ENCODE data around the gene POR. TPM values are rescaled to one million over a fixed set of nuclear protein-coding genes. Genes with fewer than 3 reads are reported as not detected.

The POR gene
- total and polyA plus RNA-seq, 2 of the 13 experiments (the other 11 are each of a cell fraction or from before 2014, with no cell fraction given) = 145 to 266 TPM

- TF ChIP-seq ZBTB39 (CRISPR knock-in tag; IDR thresholded peaks at IDR 0.05) (peak; percentile 88; the same call in 1 of the 2 replicates), KLF12 (CRISPR knock-in tag; IDR thresholded peaks at IDR 0.05; ENCODE audit: borderline replicate concordance) (peak; percentile 30; the same call in 1 of the 2 replicates), ZNF747 (CRISPR knock-in tag; IDR thresholded peaks at IDR 0.05; ENCODE audit: borderline replicate concordance) (0 out of 2 replicates have a peak, but pooled peaks have one; percentile 38), FOSL1 (CRISPR knock-in tag; IDR thresholded peaks at IDR 0.05; ENCODE audit: borderline replicate concordance) (no peak), FIP1L1 (IDR thresholded peaks at IDR 0.05; ENCODE audit: borderline replicate concordance, insufficient read depth, low read depth, low read length) (no peak), NCOA1 (CRISPR knock-in tag; IDR thresholded peaks at IDR 0.05) (peak; percentile 68; the same call in 1 of the 2 replicates), MIER3 (CRISPR knock-in tag; IDR thresholded peaks at IDR 0.05; ENCODE audit: borderline replicate concordance) (peak; percentile 57; the same call in 1 of the 2 replicates), ZSCAN5A (CRISPR knock-in tag; IDR thresholded peaks at IDR 0.05; ENCODE audit: borderline replicate concordance) (peak; percentile 27; the same call in 1 of the 2 replicates), ZMAT3 (CRISPR knock-in tag; conservative IDR thresholded peaks at IDR 0.05) (no peak), ZNF816 (CRISPR knock-in tag; IDR thresholded peaks at IDR 0.05; ENCODE audit: borderline replicate concordance) (peak; percentile 93), ONECUT2 (CRISPR knock-in tag; IDR thresholded peaks at IDR 0.05) (no peak), ZUFSP (CRISPR knock-in tag; IDR thresholded peaks at IDR 0.05; ENCODE audit: borderline replicate concordance) (no peak), TARDBP (CRISPR knock-in tag; IDR thresholded peaks at IDR 0.05) (peak; percentile 92), ASH2L (IDR thresholded peaks at IDR 0.05; ENCODE audit: insufficient read length, low read depth, low read length) (peak; percentile 87), DNMT3B (CRISPR knock-in tag; conservative IDR thresholded peaks at IDR 0.05) (no peak), POLR2G (IDR thresholded peaks at IDR 0.05; ENCODE audit: low read depth, low read length) (peak; percentile 72), PAXIP1 (CRISPR knock-in tag; conservative IDR thresholded peaks at IDR 0.05) (peak; percentile 93), AKAP8 (CRISPR knock-in tag; IDR thresholded peaks at IDR 0.05) (peak; percentile 60; the same call in 1 of the 2 replicates), ARID2 (CRISPR knock-in tag; IDR thresholded peaks at IDR 0.05; ENCODE audit: borderline replicate concordance) (no peak)
Observed at GRCh38 chr7:75905785-75906604, 9.0 kb upstream of the POR start (continued).
